H1 (cell line): ENCODE results near the gene KLK1. TPM values are rescaled to one million over a fixed set of nuclear protein-coding genes. Genes with fewer than 3 reads are reported as not detected.

Source experiments
- CTCF ChIA-PET: fragments of 300-600 bp; sonication (Branson Sonifier 250); formaldehyde crosslinking; loops from one replicate; lab custom pipeline; 2021; ENCODE audit not compliant: partially characterized antibody; lab: Charles Lee
- POLR2A ChIA-PET: fragments of 300-600 bp; sonication (Branson Sonifier 250); formaldehyde crosslinking; loops from one replicate; lab custom pipeline; 2021; ENCODE audit warnings: inconsistent platforms; ENCODE audit not compliant: partially characterized antibody; lab: Charles Lee
- DNase-seq, 2 experiments: peaks; one replicate each; pipeline versions ENCODE4 v3.0.0 to v3.0.0-alpha.2; 2010 to 2022; ENCODE audit warnings: low spot score in 2 of 2, low read depth in 1 of 2, mixed read lengths in 1 of 2
- FAIRE-seq: peaks from 2 replicates; lab custom pipeline; 2011; peaks lifted over from hg19 to GRCh38; lab: Jason Lieb, UNC
- H2AFZ ChIP-seq: 2 replicates; pipeline ENCODE4 v1.8.1; 2012; ENCODE audit warnings: low read length, inconsistent platforms
- H2AK5ac ChIP-seq: 2 replicates; pipeline ENCODE4 v1.6.1; 2013; ENCODE audit warnings: low read depth, low read length
- H2BK120ac ChIP-seq: replicated peaks from 2 replicates; pipeline ENCODE3; 2013; ENCODE audit warnings: low read depth, low read length, inconsistent platforms
- H2BK12ac ChIP-seq: 2 replicates; pipeline ENCODE4 v1.6.1; 2013; ENCODE audit warnings: low read depth, low read length
- H2BK15ac ChIP-seq: 2 replicates; pipeline ENCODE4 v1.6.1; 2013; ENCODE audit warnings: low read length
- H2BK20ac ChIP-seq: 2 replicates; pipeline ENCODE4 v1.6.1; 2013; ENCODE audit warnings: low read length
- H2BK5ac ChIP-seq: 2 replicates; pipeline ENCODE4 v1.6.1; 2013; ENCODE audit warnings: low read depth, low read length
- H3K14ac ChIP-seq: 2 replicates; pipeline ENCODE4 v1.6.1; 2013; ENCODE audit warnings: inconsistent platforms; ENCODE audit not compliant: insufficient read length
- H3K18ac ChIP-seq: 2 replicates; pipeline ENCODE4 v1.6.1; 2013; ENCODE audit warnings: low read length; ENCODE audit errors: extremely low read depth
- H3K23ac ChIP-seq: 2 replicates; pipeline ENCODE4 v1.6.1; 2013; ENCODE audit warnings: inconsistent platforms; ENCODE audit not compliant: insufficient read length
- H3K23me2 ChIP-seq: 2 replicates; pipeline ENCODE4 v1.6.1; 2013; ENCODE audit warnings: low read depth, low read length
- H3K27ac ChIP-seq: 2 replicates; pipeline ENCODE4 v1.6.1; 2011; ENCODE audit warnings: low read depth, low read length, inconsistent platforms
- H3K27me3 ChIP-seq, 4 experiments: replicated peaks in 1 of 4; 1 replicate in 1 of 4; 2 replicates in 3 of 4; pipeline versions ENCODE4 v1.6.1 to v1.8.1; 2011 to 2013; ENCODE audit warnings: low read length in 3 of 4, mild to moderate bottlenecking in 3 of 4, inconsistent platforms in 2 of 4, mixed read lengths in 2 of 4, moderate library complexity in 1 of 4; ENCODE audit not compliant: control insufficient read depth in 3 of 4, insufficient read depth in 3 of 4; ENCODE audit errors: extremely low read depth in 1 of 4
- H3K36me3 ChIP-seq, 4 experiments: 2 replicates each; pipeline versions ENCODE4 v1.6.1 to v1.8.1; 2011 to 2013; ENCODE audit warnings: mild to moderate bottlenecking in 4 of 4, low read length in 3 of 4, moderate library complexity in 2 of 4, control low read depth in 1 of 4, inconsistent platforms in 1 of 4; ENCODE audit not compliant: insufficient read depth in 4 of 4, control insufficient read depth in 2 of 4
- H3K4ac ChIP-seq: replicated peaks from 2 replicates; pipeline ENCODE3; 2013; ENCODE audit warnings: low read length, low read depth, mixed read lengths, inconsistent platforms; ENCODE audit not compliant: insufficient read length
- H3K4me1 ChIP-seq, 4 experiments: replicated peaks in 1 of 4; 1 replicate in 1 of 4; 2 replicates in 3 of 4; pipeline versions ENCODE4 v1.6.1 to v1.8.1; 2011 to 2013; ENCODE audit warnings: low read length in 3 of 4, inconsistent platforms in 2 of 4, mixed read lengths in 1 of 4; ENCODE audit not compliant: insufficient read depth in 4 of 4, control insufficient read depth in 3 of 4
- H3K4me2 ChIP-seq, 2 experiments: 2 replicates each; pipeline versions ENCODE4 v1.6.1 to v1.8.1; 2011 to 2013; ENCODE audit warnings: low read depth in 2 of 2, low read length in 2 of 2, control low read depth in 1 of 2, inconsistent platforms in 1 of 2, mild to moderate bottlenecking in 1 of 2; ENCODE audit not compliant: insufficient read depth in 1 of 2
- H3K4me3 ChIP-seq, 4 experiments: fragments of 200-600, 300-600 bp in 1 of 4; sonication (generic), shearing (Covaris generic), sonication (Bioruptor Twin) in 1 of 4; 2 replicates each; pipeline versions ENCODE4 v1.5.1 to v1.8.1; 2011 to 2016; ENCODE audit warnings: low read length in 4 of 4, low read depth in 3 of 4, control low read depth in 2 of 4, inconsistent platforms in 2 of 4, mild to moderate bottlenecking in 2 of 4, mixed read lengths in 1 of 4, moderate library complexity in 1 of 4; ENCODE audit not compliant: insufficient read depth in 2 of 4; ENCODE audit errors: extremely low read depth in 1 of 4
- H3K56ac ChIP-seq: replicated peaks from 2 replicates; pipeline ENCODE3; 2013; ENCODE audit warnings: low read depth, mild to moderate bottlenecking, mixed read lengths, low read length, inconsistent platforms; ENCODE audit not compliant: insufficient read length
- H3K79me1 ChIP-seq: 2 replicates; pipeline ENCODE4 v1.6.1; 2013; ENCODE audit warnings: low read depth, low read length, control low read depth
- H3K79me2 ChIP-seq, 2 experiments: 2 replicates each; pipeline versions ENCODE4 v1.6.1 to v1.8.1; 2012 to 2013; ENCODE audit warnings: low read length in 2 of 2, mild to moderate bottlenecking in 2 of 2, inconsistent platforms in 1 of 2; ENCODE audit not compliant: insufficient read depth in 2 of 2, control insufficient read depth in 1 of 2
- H3K9ac ChIP-seq, 4 experiments: replicated peaks in 1 of 4; 1 replicate in 1 of 4; 2 replicates in 3 of 4; pipeline versions ENCODE4 v1.6.1 to v1.8.1; 2011 to 2013; ENCODE audit warnings: low read depth in 3 of 4, low read length in 3 of 4, control low read depth in 2 of 4, mild to moderate bottlenecking in 2 of 4, moderate library complexity in 2 of 4, inconsistent platforms in 1 of 4; ENCODE audit errors: extremely low read depth in 1 of 4
- H3K9me3 ChIP-seq, 2 experiments: 2 replicates each; pipeline versions ENCODE4 v1.6.1 to v1.8.1; 2012 to 2013; ENCODE audit warnings: mild to moderate bottlenecking in 2 of 2, moderate library complexity in 2 of 2, control low read depth in 1 of 2, inconsistent platforms in 1 of 2, low read depth in 1 of 2, low read length in 1 of 2, mixed read lengths in 1 of 2; ENCODE audit not compliant: insufficient read depth in 2 of 2
- H4K20me1 ChIP-seq, 2 experiments: replicated peaks in 1 of 2; 2 replicates each; pipeline versions ENCODE3 to v1.8.1; 2011 to 2013; ENCODE audit warnings: inconsistent platforms in 2 of 2, low read length in 2 of 2, mild to moderate bottlenecking in 1 of 2; ENCODE audit not compliant: insufficient read depth in 2 of 2, control insufficient read depth in 1 of 2
- H4K5ac ChIP-seq: 2 replicates; pipeline ENCODE4 v1.6.1; 2013; ENCODE audit warnings: low read length, low read depth, mixed read lengths, inconsistent platforms; ENCODE audit not compliant: insufficient read length
- H4K8ac ChIP-seq: 2 replicates; pipeline ENCODE4 v1.8.0; 2013; ENCODE audit warnings: mild to moderate bottlenecking, moderate library complexity, low read length, inconsistent platforms; ENCODE audit not compliant: insufficient read depth; ENCODE audit errors: extremely low read depth
- H4K91ac ChIP-seq: replicated peaks from 2 replicates; pipeline ENCODE3; 2013; ENCODE audit warnings: low read length, mixed read lengths, inconsistent platforms; ENCODE audit not compliant: insufficient read length
- ASH2L ChIP-seq: fragments of 200-600, 300-600 bp; sonication (generic); IDR thresholded peaks from one replicate; pipeline ENCODE4 v1.7.1; 2017; ENCODE audit warnings: low read length
- BACH1 ChIP-seq: IDR thresholded peaks from 2 replicates; pipeline ENCODE4 v1.6.1; 2012; ENCODE audit warnings: low read length, improper control_type of control experiment
- CEBPB ChIP-seq: IDR thresholded peaks from 2 replicates; pipeline ENCODE4 v1.6.1; 2012; ENCODE audit warnings: low read depth, low read length
- HDAC2 ChIP-seq, 2 experiments: fragments of 300-600 bp in 1 of 2; sonication (generic) in 1 of 2; IDR thresholded peaks; 2 replicates each; pipeline ENCODE4 v1.6.1; 2011 to 2012; ENCODE audit warnings: low read depth in 2 of 2, low read length in 2 of 2, mild to moderate bottlenecking in 2 of 2, moderate library complexity in 2 of 2, borderline replicate concordance in 1 of 2, inconsistent platforms in 1 of 2
- JUN ChIP-seq: IDR thresholded peaks from 2 replicates; pipeline ENCODE4 v1.6.1; 2011; ENCODE audit warnings: low read depth, mild to moderate bottlenecking, improper control_type of control experiment, low read length
- POLR2AphosphoS5 ChIP-seq: IDR thresholded peaks from 2 replicates; pipeline ENCODE4 v1.6.1; 2011; ENCODE audit warnings: low read depth, low read length
- TAF1 ChIP-seq: IDR thresholded peaks from 2 replicates; pipeline ENCODE4 v1.6.1; 2011; ENCODE audit warnings: mild to moderate bottlenecking, low read depth, low read length
- WGBS, 2 experiments: shearing (Covaris generic) in 1 of 2; methylation state at CpG; one replicate each; pipeline versions ENCODE4 v1.1.6 to v1.1.7; 2013 to 2015; ENCODE audit warnings: low lambda C conversion rate in 2 of 2, mixed read lengths in 2 of 2, inconsistent platforms in 1 of 2, low coverage in 1 of 2, missing lambda C conversion rate in 1 of 2; ENCODE audit not compliant: insufficient replicate concordance in 2 of 2, insufficient coverage in 1 of 2, insufficient read length in 1 of 2; ENCODE audit errors: extremely low coverage in 1 of 2, missing lambda C conversion rate in 1 of 2; 5-methylcytosine and 5-hydroxymethylcytosine counted together
- polyA plus RNA-seq, 7 experiments: library from polyadenylated mRNA; depleted of rRNA in 3 of 7; stranded (reverse) in 5 of 7; unstranded in 2 of 7; fragments of >200 nt in 5 of 7; fragments of 200-250 nt in 2 of 7; gene quantifications; 1 replicate in 5 of 7; 2 replicates in 1 of 7; 4 replicates in 1 of 7; pipeline versions ENCODE4 v1.2.1 to v1.2.3, GENCODE V29; 2011 to 2013; ENCODE audit warnings: missing spikeins in 2 of 7, mixed read lengths in 2 of 7
- total RNA-seq: library from RNA; stranded (reverse); fragmentation: NEBNext Ultra II Directional; extraction: Animal tissue kit (Norgen Biotek cat#: 25700); gene quantifications from 2 replicates; pipeline ENCODE4 v1.2.1, GENCODE V29; 2021
- TF ChIP-seq, protein P1 (sequence below): IDR thresholded peaks from 2 replicates; pipeline ENCODE4 v1.6.1; 2011; ENCODE audit warnings: low read length, improper control_type of control experiment
- TF ChIP-seq, protein P2 (sequence below): IDR thresholded peaks from 2 replicates; pipeline ENCODE4 v1.6.1; 2012; ENCODE audit warnings: inconsistent platforms

KLK1 gene
- total and polyA plus RNA-seq, 2 of the 8 experiments (the other 6 are each of a cell fraction or from before 2014, with no cell fraction given): 3.4 to 4.0 TPM

DNA sequence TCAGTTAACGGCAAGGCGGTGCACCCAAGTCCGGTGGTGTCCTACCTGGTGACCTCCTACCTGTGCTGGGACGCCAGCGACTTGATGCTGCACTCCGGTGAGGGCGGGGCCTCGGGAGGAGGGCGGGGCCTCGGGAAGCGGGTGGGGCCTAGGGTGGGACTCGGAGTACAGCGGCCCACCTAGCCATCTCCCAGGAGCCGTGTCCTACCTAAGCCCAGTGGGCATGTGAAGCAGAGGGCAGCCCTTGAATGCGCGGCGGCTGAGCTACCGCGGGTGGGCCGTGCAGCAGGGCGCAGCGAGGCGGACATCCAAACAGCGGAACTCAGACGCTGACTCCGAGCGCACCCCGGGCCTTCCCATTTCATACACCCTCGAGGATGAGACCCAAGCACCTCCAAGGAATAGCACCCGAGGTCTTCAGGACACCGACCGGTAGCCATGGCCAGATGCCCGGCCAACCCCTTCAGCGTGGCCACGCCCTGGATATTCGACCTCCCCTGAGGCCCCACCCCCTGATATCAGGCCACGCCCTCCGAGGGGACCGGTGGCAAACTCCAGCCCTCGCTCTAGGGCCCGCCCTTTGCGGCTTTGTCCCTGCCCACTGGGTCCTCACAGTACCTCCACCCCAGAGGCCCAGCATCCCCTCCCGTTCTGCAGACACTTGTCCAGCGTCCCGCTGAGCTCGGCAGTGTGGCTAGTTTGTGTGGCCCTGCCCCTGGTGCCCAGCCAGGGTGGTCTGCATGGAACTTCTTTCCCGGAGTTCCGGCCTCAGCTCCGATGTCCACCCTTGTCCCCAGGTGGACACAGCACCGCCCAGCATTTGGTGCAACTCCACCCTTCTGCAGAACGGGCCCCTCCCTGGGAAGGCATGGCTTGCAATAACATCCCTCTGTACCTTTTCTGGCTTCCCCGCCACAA, 5.4 kb downstream of the KLK1 start:
- H3K4ac ChIP-seq: no peak overlapping the region
- H3K23me2 ChIP-seq: peaks cover 17% of the 10 kb centered on the region
- H3K4me3 ChIP-seq: peak overlapping the region; percentile 48 to 84 (median 82)
- H4K5ac ChIP-seq: peak overlapping the region; percentile 3
- FAIRE-seq: peak; percentile 7
- peak overlapping the region; percentile 54 to 81 for H3K4me2 ChIP-seq
- peak overlapping the region; percentile 11; the same call in 1 of the 2 replicates for H2BK12ac ChIP-seq
- CTCF ChIA-PET: no interaction called here
- H3K4me1 ChIP-seq: peaks cover 5 to 26% (median 20%) of the 10 kb centered on the region in 4 experiments
- H4K20me1 ChIP-seq: peaks cover 0 to 2% of the 10 kb centered on the region in 2 experiments
- H3K14ac ChIP-seq: no peak overlapping the region
- no peaks in the 10 kb centered on the region for H3K79me1 ChIP-seq
- peak overlapping the region; percentile 87 for H3K56ac ChIP-seq
- peak; percentile 65 to 99 for DNase-seq
- H2BK120ac ChIP-seq: no peak overlapping the region
- H3K36me3 ChIP-seq: no peaks in the 10 kb centered on the region
- no peaks in the 10 kb centered on the region for H3K79me2 ChIP-seq
- POLR2A ChIA-PET: interaction anchor here (1.6 to 14.4 kb wide), 2 partner anchors 12 to 20 kb away, joined by 6 to 275 read pairs; no protein-coding TSS in a partner anchor
- peak overlapping the region; percentile 81; the same call in 1 of the 2 replicates for H2AFZ ChIP-seq
- H2BK5ac ChIP-seq: peak overlapping the region; percentile 61; the same call in 1 of the 2 replicates
- peak overlapping the region in 2 of 4 experiments; percentile 56 to 66; a peak in 4 of 7 replicates for H3K9ac ChIP-seq
- no peak overlapping the region for H4K8ac ChIP-seq
- peak overlapping the region; percentile 87 for H3K18ac ChIP-seq
- H2AK5ac ChIP-seq: no peak overlapping the region
- H3K27ac ChIP-seq: no peak overlapping the region
- WGBS, 2 experiments: 15% methylated on average over 36 of the region's 52 CpGs; no CpG with 5 or more reads in 1 of the 2 experiments
- no peak overlapping the region for H4K91ac ChIP-seq
- peaks cover 9 to 37% (median 33%) of the 10 kb centered on the region in 4 experiments for H3K27me3 ChIP-seq
- H2BK15ac ChIP-seq: peak overlapping the region; percentile 95; the same call in 1 of the 2 replicates
- H2BK20ac ChIP-seq: 0 out of 2 replicates have a peak overlapping the region, but pooled peaks have one; percentile 80
- H3K23ac ChIP-seq: no peak overlapping the region
- no peaks in the 10 kb centered on the region for H3K9me3 ChIP-seq
- no peak for TF ChIP-seq BACH1
- TF ChIP-seq TAF1: peak; percentile 57
- no peak for TF ChIP-seq CEBPB
- TF ChIP-seq HDAC2 (IDR thresholded peaks at IDR 0.05; ENCODE audit: borderline replicate concordance in 1 of 2, low read depth in 2 of 2, low read length in 2 of 2): no peak
- peak; percentile 75 for TF ChIP-seq ASH2L
- TF ChIP-seq, protein P1, sequence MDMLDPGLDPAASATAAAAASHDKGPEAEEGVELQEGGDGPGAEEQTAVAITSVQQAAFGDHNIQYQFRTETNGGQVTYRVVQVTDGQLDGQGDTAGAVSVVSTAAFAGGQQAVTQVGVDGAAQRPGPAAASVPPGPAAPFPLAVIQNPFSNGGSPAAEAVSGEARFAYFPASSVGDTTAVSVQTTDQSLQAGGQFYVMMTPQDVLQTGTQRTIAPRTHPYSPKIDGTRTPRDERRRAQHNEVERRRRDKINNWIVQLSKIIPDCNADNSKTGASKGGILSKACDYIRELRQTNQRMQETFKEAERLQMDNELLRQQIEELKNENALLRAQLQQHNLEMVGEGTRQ: no peak
- TF ChIP-seq, protein P2, sequence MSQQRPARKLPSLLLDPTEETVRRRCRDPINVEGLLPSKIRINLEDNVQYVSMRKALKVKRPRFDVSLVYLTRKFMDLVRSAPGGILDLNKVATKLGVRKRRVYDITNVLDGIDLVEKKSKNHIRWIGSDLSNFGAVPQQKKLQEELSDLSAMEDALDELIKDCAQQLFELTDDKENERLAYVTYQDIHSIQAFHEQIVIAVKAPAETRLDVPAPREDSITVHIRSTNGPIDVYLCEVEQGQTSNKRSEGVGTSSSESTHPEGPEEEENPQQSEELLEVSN: 0 out of 2 replicates have a peak, but pooled peaks have one; percentile 12
- no peak for TF ChIP-seq JUN
- TF ChIP-seq POLR2AphosphoS5: peak; percentile 29; the same call in 1 of the 2 replicates
